ENCODE data around the gene FDCSP. TPM values are rescaled to one million over a fixed set of nuclear protein-coding genes. Genes with fewer than 3 reads are reported as not detected.

The FDCSP gene
- polyA plus RNA-seq (2013, experiment 1 of 2): not detected
- not detected for polyA plus RNA-seq (2013, experiment 2 of 2)

- Histone ChIP-seq H4K91ac (ENCODE audit: low read depth, low read length, poor library complexity) (no peak within 1 kb of the TSS), H3K4me1 (ENCODE audit: control insufficient read depth in 2 of 2, insufficient read depth in 1 of 2, low read depth in 1 of 2, low read length in 2 of 2) (no peaks in the 10 kb centered on the region), H4K8ac (ENCODE audit: low read depth, low read length) (no peak within 1 kb of the TSS), H2BK120ac (ENCODE audit: low read depth, low read length) (no peak within 1 kb of the TSS), H2BK15ac (ENCODE audit: low read length) (no peak within 1 kb of the TSS), H3K4me3 (ENCODE audit: low read length in 2 of 2) (no peak within 1 kb of the TSS), H3K36me3 (replicated peaks in 1 of 2; ENCODE audit: control insufficient read depth in 2 of 2, insufficient read depth in 2 of 2, low read length in 2 of 2) (no peaks in the 10 kb centered on the region), H3K14ac (ENCODE audit: low read length) (no peak within 1 kb of the TSS), H3K27ac (replicated peaks; ENCODE audit: low read length) (no peak within 1 kb of the TSS), H3K9ac (ENCODE audit: low read depth, low read length, poor library complexity) (no peak within 1 kb of the TSS), H3K79me1 (ENCODE audit: low read depth, low read length) (no peaks in the 10 kb centered on the region), H3K9me3 (replicated peaks in 1 of 2; ENCODE audit: control insufficient read depth in 2 of 2, insufficient read depth in 1 of 2, low read depth in 1 of 2, low read length in 2 of 2) (no peaks in the 10 kb centered on the region), H2AK5ac (ENCODE audit: low read depth, low read length) (no peak within 1 kb of the TSS), H2BK5ac (ENCODE audit: low read length) (no peak within 1 kb of the TSS), H3K18ac (ENCODE audit: low read length) (no peak within 1 kb of the TSS), H2AFZ (ENCODE audit: low read length) (no peak within 1 kb of the TSS), H3K23ac (ENCODE audit: low read depth, low read length, poor library complexity) (no peak within 1 kb of the TSS), H3K4me2 (ENCODE audit: insufficient read depth, low read length, poor library complexity, severe bottlenecking) (no peak within 1 kb of the TSS), H3K4ac (ENCODE audit: low read length) (no peak within 1 kb of the TSS), H3K27me3 (ENCODE audit: control insufficient read depth in 3 of 3, insufficient read depth in 3 of 3, low read depth in 1 of 3, low read length in 3 of 3) (no peaks in the 10 kb centered on the region), H2BK12ac (ENCODE audit: low read length) (no peak within 1 kb of the TSS)
- WGBS, 2 donors (ENCODE audit: extremely low coverage in 2 of 2, insufficient read length in 2 of 2, insufficient replicate concordance in 1 of 2): no CpG with 5 or more reads among the region's 2 CpGs
- no peak for DNase-seq (ENCODE audit: low spot score)
Observed at GRCh38 chr4:70225824-70226223, at the start of gene FDCSP. FDCSP (plus strand) TSS chr4:70226124; CDS start chr4:70231195, 5,071 bp downstream.

GRCh38 chr4:70177090-70177489 is 48.8 kb upstream of the FDCSP start:
- no peak overlapping the region for H3K18ac ChIP-seq (ENCODE audit: low read length)
- DNase-seq (ENCODE audit: low spot score): no peak
- no peak overlapping the region for H3K14ac ChIP-seq (ENCODE audit: low read length)
- H3K4me2 ChIP-seq (ENCODE audit: insufficient read depth, low read length, poor library complexity, severe bottlenecking): no peak overlapping the region
- no peak overlapping the region for H2BK120ac ChIP-seq (ENCODE audit: low read depth, low read length)
- H3K9ac ChIP-seq (ENCODE audit: low read depth, low read length, poor library complexity): no peak overlapping the region
- no peaks in the 10 kb centered on the region for H3K9me3 ChIP-seq (replicated peaks in 1 of 2; ENCODE audit: control insufficient read depth in 2 of 2, insufficient read depth in 1 of 2, low read depth in 1 of 2, low read length in 2 of 2)
- H3K4ac ChIP-seq (ENCODE audit: low read length): no peak overlapping the region
- no peak overlapping the region for H2AK5ac ChIP-seq (ENCODE audit: low read depth, low read length)
- no peak overlapping the region for H2AFZ ChIP-seq (ENCODE audit: low read length)
- H3K4me3 ChIP-seq (ENCODE audit: low read length in 2 of 2): no peak overlapping the region
- H3K27ac ChIP-seq (replicated peaks; ENCODE audit: low read length): no peak overlapping the region
- no peaks in the 10 kb centered on the region for H3K4me1 ChIP-seq (ENCODE audit: control insufficient read depth in 2 of 2, insufficient read depth in 1 of 2, low read depth in 1 of 2, low read length in 2 of 2)
- no peak overlapping the region for H2BK5ac ChIP-seq (ENCODE audit: low read length)
- H3K27me3 ChIP-seq (ENCODE audit: control insufficient read depth in 3 of 3, insufficient read depth in 3 of 3, low read depth in 1 of 3, low read length in 3 of 3): no peaks in the 10 kb centered on the region
- H3K23ac ChIP-seq (ENCODE audit: low read depth, low read length, poor library complexity): no peak overlapping the region
- H3K79me1 ChIP-seq (ENCODE audit: low read depth, low read length): no peaks in the 10 kb centered on the region
- H4K8ac ChIP-seq (ENCODE audit: low read depth, low read length): no peak overlapping the region
- WGBS, 2 donors (ENCODE audit: extremely low coverage in 2 of 2, insufficient read length in 2 of 2, insufficient replicate concordance in 1 of 2): no CpG with 5 or more reads among the region's 5 CpGs
- H2BK12ac ChIP-seq (ENCODE audit: low read length): no peak overlapping the region
- no peaks in the 10 kb centered on the region for H3K36me3 ChIP-seq (replicated peaks in 1 of 2; ENCODE audit: control insufficient read depth in 2 of 2, insufficient read depth in 2 of 2, low read length in 2 of 2)
- no peak overlapping the region for H4K91ac ChIP-seq (ENCODE audit: low read depth, low read length, poor library complexity)
- no peak overlapping the region for H2BK15ac ChIP-seq (ENCODE audit: low read length)

DNA sequence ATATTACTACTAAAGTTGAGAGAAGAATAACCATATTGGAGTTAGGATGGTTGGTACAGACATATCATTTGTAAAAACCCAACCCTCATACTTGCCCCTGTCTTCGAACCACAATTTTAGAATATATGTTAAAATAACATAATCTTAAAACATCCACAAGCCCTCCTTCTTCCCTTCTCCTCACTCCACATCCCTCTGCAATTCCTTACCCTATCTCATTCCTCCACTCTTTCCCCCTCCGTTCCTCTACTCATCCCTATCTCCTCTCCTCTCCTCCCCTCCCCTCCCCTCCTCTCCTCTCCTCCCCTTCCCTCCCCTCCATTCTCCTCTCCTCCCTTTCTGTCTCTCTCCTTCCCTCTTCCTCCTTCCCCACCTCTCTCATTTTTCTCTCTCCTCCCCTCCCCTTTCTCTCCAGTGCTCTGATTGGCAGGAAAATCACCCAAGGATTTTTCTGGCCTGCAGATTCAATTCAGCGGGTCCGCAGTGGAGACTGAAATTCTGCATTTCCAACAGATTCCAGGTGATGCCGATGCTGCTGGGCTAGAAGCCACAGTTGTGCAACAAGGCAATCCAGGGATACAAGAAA is 47.8 kb upstream of the FDCSP start:
- no peak overlapping the region for H3K4me2 ChIP-seq (ENCODE audit: insufficient read depth, low read length, poor library complexity, severe bottlenecking)
- no peaks in the 10 kb centered on the region for H3K36me3 ChIP-seq (replicated peaks in 1 of 2; ENCODE audit: control insufficient read depth in 2 of 2, insufficient read depth in 2 of 2, low read length in 2 of 2)
- H3K18ac ChIP-seq (ENCODE audit: low read length): no peak overlapping the region
- no peak overlapping the region for H2AK5ac ChIP-seq (ENCODE audit: low read depth, low read length)
- H3K14ac ChIP-seq (ENCODE audit: low read length): no peak overlapping the region
- H3K4me3 ChIP-seq (ENCODE audit: low read length in 2 of 2): no peak overlapping the region
- H2BK12ac ChIP-seq (ENCODE audit: low read length): no peak overlapping the region
- no peak overlapping the region for H2BK15ac ChIP-seq (ENCODE audit: low read length)
- H3K27me3 ChIP-seq (ENCODE audit: control insufficient read depth in 3 of 3, insufficient read depth in 3 of 3, low read depth in 1 of 3, low read length in 3 of 3): no peaks in the 10 kb centered on the region
- no peaks in the 10 kb centered on the region for H3K9me3 ChIP-seq (replicated peaks in 1 of 2; ENCODE audit: control insufficient read depth in 2 of 2, insufficient read depth in 1 of 2, low read depth in 1 of 2, low read length in 2 of 2)
- no peak overlapping the region for H2BK120ac ChIP-seq (ENCODE audit: low read depth, low read length)
- H3K23ac ChIP-seq (ENCODE audit: low read depth, low read length, poor library complexity): no peak overlapping the region
- no peaks in the 10 kb centered on the region for H3K4me1 ChIP-seq (ENCODE audit: control insufficient read depth in 2 of 2, insufficient read depth in 1 of 2, low read depth in 1 of 2, low read length in 2 of 2)
- no peak overlapping the region for H3K27ac ChIP-seq (replicated peaks; ENCODE audit: low read length)
- no peak overlapping the region for H3K9ac ChIP-seq (ENCODE audit: low read depth, low read length, poor library complexity)
- no peak overlapping the region for H2AFZ ChIP-seq (ENCODE audit: low read length)
- no peak for DNase-seq (ENCODE audit: low spot score)
- H4K8ac ChIP-seq (ENCODE audit: low read depth, low read length): no peak overlapping the region
- no peak overlapping the region for H4K91ac ChIP-seq (ENCODE audit: low read depth, low read length, poor library complexity)
- WGBS, 2 donors (ENCODE audit: extremely low coverage in 2 of 2, insufficient read length in 2 of 2, insufficient replicate concordance in 1 of 2): 94% methylated on average over 1 of the region's 5 CpGs; no CpG with 5 or more reads in 1 of the 2 donors
- no peak overlapping the region for H2BK5ac ChIP-seq (ENCODE audit: low read length)
- no peak overlapping the region for H3K4ac ChIP-seq (ENCODE audit: low read length)
- H3K79me1 ChIP-seq (ENCODE audit: low read depth, low read length): no peaks in the 10 kb centered on the region

GRCh38 chr4:70179811-70180210 is 46.1 kb upstream of the FDCSP start:
- no peak for DNase-seq (ENCODE audit: low spot score)
- Histone ChIP-seq H2BK5ac (ENCODE audit: low read length) (no peak overlapping the region), H3K9me3 (replicated peaks in 1 of 2; ENCODE audit: control insufficient read depth in 2 of 2, insufficient read depth in 1 of 2, low read depth in 1 of 2, low read length in 2 of 2) (no peaks in the 10 kb centered on the region), H3K4me2 (ENCODE audit: insufficient read depth, low read length, poor library complexity, severe bottlenecking) (no peak overlapping the region), H3K4me3 (ENCODE audit: low read length in 2 of 2) (no peak overlapping the region), H2AK5ac (ENCODE audit: low read depth, low read length) (no peak overlapping the region), H2BK15ac (ENCODE audit: low read length) (no peak overlapping the region), H3K27me3 (ENCODE audit: control insufficient read depth in 3 of 3, insufficient read depth in 3 of 3, low read depth in 1 of 3, low read length in 3 of 3) (no peaks in the 10 kb centered on the region), H2BK12ac (ENCODE audit: low read length) (no peak overlapping the region), H3K14ac (ENCODE audit: low read length) (no peak overlapping the region), H3K79me1 (ENCODE audit: low read depth, low read length) (no peaks in the 10 kb centered on the region), H3K18ac (ENCODE audit: low read length) (no peak overlapping the region), H4K8ac (ENCODE audit: low read depth, low read length) (no peak overlapping the region), H3K9ac (ENCODE audit: low read depth, low read length, poor library complexity) (no peak overlapping the region), H2AFZ (ENCODE audit: low read length) (no peak overlapping the region), H2BK120ac (ENCODE audit: low read depth, low read length) (no peak overlapping the region), H3K4ac (ENCODE audit: low read length) (no peak overlapping the region), H4K91ac (ENCODE audit: low read depth, low read length, poor library complexity) (no peak overlapping the region), H3K27ac (replicated peaks; ENCODE audit: low read length) (no peak overlapping the region), H3K23ac (ENCODE audit: low read depth, low read length, poor library complexity) (no peak overlapping the region), H3K36me3 (replicated peaks in 1 of 2; ENCODE audit: control insufficient read depth in 2 of 2, insufficient read depth in 2 of 2, low read length in 2 of 2) (no peaks in the 10 kb centered on the region), H3K4me1 (ENCODE audit: control insufficient read depth in 2 of 2, insufficient read depth in 1 of 2, low read depth in 1 of 2, low read length in 2 of 2) (no peaks in the 10 kb centered on the region)
- WGBS, 2 donors (ENCODE audit: extremely low coverage in 2 of 2, insufficient read length in 2 of 2, insufficient replicate concordance in 1 of 2): no CpG with 5 or more reads among the region's 2 CpGs

All from neuronal stem cell (in vitro differentiated cells).